Measurements from ENCODE around the gene PIRT.

- TF ChIP-seq CTCF (IDR thresholded peaks at IDR 0.05 in 2 of 3, conservative IDR thresholded peaks at IDR 0.05 in 1 of 3; ENCODE audit: borderline replicate concordance in 1 of 3, insufficient read depth in 1 of 3, low read depth in 2 of 3, low read length in 2 of 3) = no peak
- no peak for TF ChIP-seq ZNF274 (IDR thresholded peaks at IDR 0.05; ENCODE audit: low read depth, low read length)
- TF ChIP-seq SRF (IDR thresholded peaks at IDR 0.05; ENCODE audit: low read depth) = no peak
- no peak for TF ChIP-seq SIN3A (IDR thresholded peaks at IDR 0.05; ENCODE audit: low read depth)
- no peak for TF ChIP-seq EZH2phosphoT487 (IDR thresholded peaks at IDR 0.05; ENCODE audit: borderline replicate concordance)
- no peak for TF ChIP-seq POLR2A (IDR thresholded peaks at IDR 0.05; ENCODE audit: borderline replicate concordance, extremely low read depth, insufficient read depth, insufficient read length)
Measured at GRCh38 chr17:10805911-10806310, 32.0 kb downstream of the PIRT start.

Measured in HCT116 (cell line).